ENCODE measurements around the gene CALCB.
"Not testable (repeated sequence)": the region's sequence is repeated elsewhere in the genome, so short reads cannot be mapped to it uniquely, and the experiment has no call there.

CALCB gene

DNA sequence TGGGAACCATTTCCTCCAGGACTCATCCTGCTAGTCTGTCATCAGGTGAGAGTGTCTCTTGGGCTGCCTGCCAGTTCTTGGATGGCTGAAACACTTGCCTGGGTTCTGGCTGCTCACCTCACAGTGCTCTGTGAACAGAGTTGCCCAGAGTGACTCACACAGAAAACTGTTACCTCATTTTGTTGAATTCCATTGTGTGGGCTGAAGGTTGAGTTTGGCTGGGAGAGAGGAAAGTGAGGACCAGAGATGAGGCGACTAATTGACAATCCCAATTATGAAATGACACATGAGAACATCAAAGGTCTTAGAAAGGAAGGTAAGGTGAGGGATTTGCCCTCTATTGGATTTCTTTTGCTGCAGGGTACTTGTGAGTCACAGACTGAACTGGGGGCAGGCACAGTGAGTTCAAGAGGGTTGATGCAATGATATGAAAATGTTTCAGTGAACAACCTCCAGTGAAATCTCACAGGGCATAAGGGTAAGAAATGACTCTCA, 20.2 kb upstream of the CALCB start:
- H3K27ac ChIP-seq = no peak overlapping the region

DNA sequence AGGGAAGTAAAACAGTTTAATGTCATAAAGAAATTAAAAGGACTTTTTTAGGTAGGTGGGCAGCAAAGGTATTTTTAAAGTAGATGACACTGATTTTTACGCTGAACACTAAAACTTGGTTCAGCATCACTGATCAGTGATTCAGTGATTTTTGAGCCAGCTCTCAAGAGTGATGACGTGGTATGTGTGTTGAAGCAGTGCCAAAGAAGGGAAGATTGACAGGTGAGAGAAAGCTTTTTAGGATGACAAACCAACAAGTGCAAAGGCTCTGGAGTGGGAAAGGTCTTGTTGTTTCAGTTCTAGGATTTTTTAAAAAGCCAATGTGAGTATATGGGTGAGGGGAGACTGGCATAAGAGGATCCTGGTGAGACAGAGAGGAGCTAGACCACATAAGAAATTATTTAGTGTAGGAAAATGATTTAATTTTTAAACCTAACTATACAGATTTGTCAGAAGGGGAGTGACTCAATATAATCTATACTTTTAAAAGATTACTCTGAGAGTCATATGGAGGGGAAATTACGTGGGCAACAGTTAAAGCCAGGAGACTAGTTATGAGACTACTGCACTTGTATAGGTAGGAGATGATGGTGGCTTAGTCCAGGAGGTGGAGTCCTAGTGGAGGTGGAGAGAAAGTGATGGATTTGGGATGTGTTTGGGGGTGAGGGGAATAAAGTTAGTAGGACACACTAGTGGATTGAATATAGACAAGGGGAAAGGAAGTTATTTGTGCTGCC, 17.6 kb upstream of the CALCB start:
- Histone ChIP-seq H3K9me3 (no peaks in the 10 kb centered on the region), H3K27ac (no peak overlapping the region), H3K27me3 (no peaks in the 10 kb centered on the region), H3K4me3 (no peak overlapping the region), H3K36me3 (no peaks in the 10 kb centered on the region), H3K4me1 (no peaks in the 10 kb centered on the region)
- no peak for TF ChIP-seq CTCF (IDR thresholded peaks at IDR 0.05)
- intact Hi-C loops (cut with DNase I; ENCODE audit: low total_unique reads) = no loop called here
- DNase-seq = no peak

More for the DNA sequence above, 20.2 kb upstream of the CALCB start:
- intact Hi-C loops (cut with DNase I; ENCODE audit: low total_unique reads) = no loop called here
- Histone ChIP-seq H3K9me3 (no peaks in the 10 kb centered on the region), H3K4me1 (no peaks in the 10 kb centered on the region), H3K36me3 (no peaks in the 10 kb centered on the region), H3K4me3 (no peak overlapping the region), H3K27me3 (no peaks in the 10 kb centered on the region)
- no peak for TF ChIP-seq CTCF (IDR thresholded peaks at IDR 0.05)
- DNase-seq = no peak

GRCh38 chr11:15057329-15057728, 16.1 kb upstream of the CALCB start:
- TF ChIP-seq CTCF (IDR thresholded peaks at IDR 0.05) = no peak
- intact Hi-C loops (cut with DNase I; ENCODE audit: low total_unique reads) = no loop called here
- no peaks in the 10 kb centered on the region for H3K27me3 ChIP-seq
- H3K27ac ChIP-seq = no peak overlapping the region
- H3K9me3 ChIP-seq = no peaks in the 10 kb centered on the region
- H3K4me1 ChIP-seq = no peaks in the 10 kb centered on the region
- H3K36me3 ChIP-seq = no peaks in the 10 kb centered on the region
- no peak for DNase-seq
- no peak overlapping the region for H3K4me3 ChIP-seq

DNA sequence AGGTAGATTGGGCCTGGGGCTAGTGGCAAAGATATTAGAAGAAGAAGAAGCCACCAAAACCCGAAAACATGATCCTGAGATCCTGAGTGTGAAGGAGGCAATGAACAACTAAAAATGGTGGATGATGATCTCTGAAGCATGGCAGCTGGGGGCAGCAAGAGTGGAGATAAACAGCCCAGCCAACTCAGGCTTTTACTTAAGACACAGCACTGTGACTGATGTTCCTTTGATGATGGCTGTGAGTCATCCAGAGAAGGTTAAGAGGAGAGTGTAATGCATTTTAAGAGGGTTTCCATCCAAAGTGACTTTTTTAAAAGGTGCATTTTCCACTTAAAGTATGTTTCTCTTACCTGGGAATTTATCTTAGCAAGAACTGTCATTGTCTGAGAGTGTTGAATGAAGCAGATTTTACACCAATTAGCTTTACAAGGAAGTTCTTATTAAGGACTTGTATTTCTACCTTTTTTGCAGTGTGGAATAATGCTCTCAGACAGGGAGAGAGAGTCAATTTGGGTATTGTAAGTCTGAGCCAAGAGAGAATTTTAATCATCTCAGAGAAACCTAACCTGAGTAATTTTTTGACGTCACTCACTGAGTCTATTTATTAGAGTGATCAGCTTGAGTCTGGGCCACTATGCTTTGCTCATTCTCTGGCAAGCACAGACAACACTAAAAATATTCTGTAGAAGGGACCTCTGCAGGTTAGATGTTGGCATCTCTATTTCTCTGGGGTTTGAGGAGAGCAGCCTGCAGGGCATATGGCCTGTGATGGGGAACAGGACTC, 14.1 kb upstream of the CALCB start:
- Histone ChIP-seq H3K27ac (no peak overlapping the region), H3K4me3 (no peak overlapping the region), H3K9me3 (no peaks in the 10 kb centered on the region), H3K36me3 (no peaks in the 10 kb centered on the region), H3K27me3 (no peaks in the 10 kb centered on the region), H3K4me1 (no peaks in the 10 kb centered on the region)
- no peak for DNase-seq
- intact Hi-C loops (cut with DNase I; ENCODE audit: low total_unique reads) = no loop called here
- no peak for TF ChIP-seq CTCF (IDR thresholded peaks at IDR 0.05)

GRCh38 chr11:15062599-15062998, 10.8 kb upstream of the CALCB start:
- H3K9me3 ChIP-seq = no peaks in the 10 kb centered on the region
- no peak for DNase-seq
- H3K36me3 ChIP-seq = no peaks in the 10 kb centered on the region
- intact Hi-C loops (cut with DNase I; ENCODE audit: low total_unique reads) = no loop called here
- H3K4me1 ChIP-seq = no peaks in the 10 kb centered on the region
- no peak for TF ChIP-seq CTCF (IDR thresholded peaks at IDR 0.05)
- no peak overlapping the region for H3K27ac ChIP-seq
- no peaks in the 10 kb centered on the region for H3K27me3 ChIP-seq
- H3K4me3 ChIP-seq = no peak overlapping the region

GRCh38 chr11:15069751-15070150, 3.6 kb upstream of the CALCB start:
- DNase-seq, H3K4me3 ChIP-seq, H3K36me3 ChIP-seq, H3K27ac ChIP-seq: not testable (repeated sequence)
- Histone ChIP-seq H3K4me1 (peaks cover 0 to 19% (median 17%) of the 10 kb centered on the region in 4 donors), H3K9me3 (peaks cover 0 to 15% (median 0%) of the 10 kb centered on the region in 3 donors), H3K27me3 (peaks cover 0 to 40% of the 10 kb centered on the region in 2 donors)
- intact Hi-C loops (cut with DNase I; ENCODE audit: low total_unique reads) = loop anchor here (5.0 to 10.0 kb wide), 2 partner anchors 95 to 162 kb away; partner anchors contain the start of gene CALCA

Data from tibial artery (tissue), 4 donors.